GM18507 (cell line): ENCODE data around the gene MAN1B1.
"Not testable (repeated sequence)": the region's sequence is repeated elsewhere in the genome, so short reads cannot be mapped to it uniquely, and the experiment has no call there.

Experiments
- DNase-seq: peaks from one replicate; pipeline ENCODE4 v3.0.0; 2011; ENCODE audit warnings: low read depth; ENCODE audit not compliant: insufficient read length; ENCODE audit errors: extremely low spot score
- FAIRE-seq: peaks from 2 replicates; lab custom pipeline; 2011; peaks lifted over from hg19 to GRCh38; lab: Jason Lieb, UNC

MAN1B1 gene

DNA sequence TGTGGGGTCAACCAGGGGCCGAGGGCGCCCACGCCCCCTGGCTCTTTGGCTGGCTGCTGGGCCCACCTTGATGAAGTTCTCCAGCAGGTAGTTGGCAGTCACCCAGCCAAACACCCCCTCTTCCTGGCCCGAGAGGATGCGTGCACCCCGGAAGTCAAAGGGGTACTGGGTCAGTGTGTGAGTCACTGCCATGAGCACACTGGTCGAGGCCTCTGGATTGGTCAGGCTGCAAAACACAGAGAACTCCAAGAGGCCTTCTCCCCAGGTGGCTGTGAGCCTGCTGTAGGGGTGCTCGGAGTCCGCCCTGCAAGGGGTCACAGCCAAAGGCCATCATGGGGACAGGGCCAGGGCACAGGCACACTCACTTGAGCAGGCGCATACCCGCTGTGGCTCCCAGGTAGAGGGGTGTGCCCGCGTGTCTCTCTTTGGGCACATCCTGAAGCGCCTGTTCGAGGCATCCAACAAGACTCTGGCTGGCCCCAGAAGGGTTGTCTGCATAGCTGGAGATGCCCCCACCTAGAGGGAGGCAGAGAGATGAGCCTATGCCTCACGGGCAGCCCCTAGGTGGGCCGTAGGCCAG is 35.5 kb upstream of the MAN1B1 start:
- FAIRE-seq = no peak
- no peak for DNase-seq

DNA sequence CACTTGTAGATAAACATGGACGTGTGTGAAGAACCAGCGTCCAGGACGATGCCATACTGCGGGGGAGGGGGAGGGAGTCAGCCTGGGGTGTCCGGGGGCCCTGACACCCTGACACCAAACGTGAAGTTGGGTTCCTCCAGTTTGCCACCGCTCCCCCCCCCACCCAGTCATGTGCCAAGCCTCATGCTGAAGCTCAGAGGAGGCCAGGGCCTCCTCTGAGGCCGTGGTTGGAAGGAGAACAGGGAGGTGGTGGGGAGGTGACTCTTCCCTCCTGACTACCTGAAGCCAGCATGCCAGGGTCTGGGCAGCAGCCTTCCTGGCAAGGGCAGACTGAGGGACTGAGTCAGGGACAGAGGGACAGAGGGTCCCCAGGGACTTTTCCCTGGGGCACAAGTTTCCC is 34.5 kb upstream of the MAN1B1 start:
- no peak for FAIRE-seq
- no peak for DNase-seq

DNA sequence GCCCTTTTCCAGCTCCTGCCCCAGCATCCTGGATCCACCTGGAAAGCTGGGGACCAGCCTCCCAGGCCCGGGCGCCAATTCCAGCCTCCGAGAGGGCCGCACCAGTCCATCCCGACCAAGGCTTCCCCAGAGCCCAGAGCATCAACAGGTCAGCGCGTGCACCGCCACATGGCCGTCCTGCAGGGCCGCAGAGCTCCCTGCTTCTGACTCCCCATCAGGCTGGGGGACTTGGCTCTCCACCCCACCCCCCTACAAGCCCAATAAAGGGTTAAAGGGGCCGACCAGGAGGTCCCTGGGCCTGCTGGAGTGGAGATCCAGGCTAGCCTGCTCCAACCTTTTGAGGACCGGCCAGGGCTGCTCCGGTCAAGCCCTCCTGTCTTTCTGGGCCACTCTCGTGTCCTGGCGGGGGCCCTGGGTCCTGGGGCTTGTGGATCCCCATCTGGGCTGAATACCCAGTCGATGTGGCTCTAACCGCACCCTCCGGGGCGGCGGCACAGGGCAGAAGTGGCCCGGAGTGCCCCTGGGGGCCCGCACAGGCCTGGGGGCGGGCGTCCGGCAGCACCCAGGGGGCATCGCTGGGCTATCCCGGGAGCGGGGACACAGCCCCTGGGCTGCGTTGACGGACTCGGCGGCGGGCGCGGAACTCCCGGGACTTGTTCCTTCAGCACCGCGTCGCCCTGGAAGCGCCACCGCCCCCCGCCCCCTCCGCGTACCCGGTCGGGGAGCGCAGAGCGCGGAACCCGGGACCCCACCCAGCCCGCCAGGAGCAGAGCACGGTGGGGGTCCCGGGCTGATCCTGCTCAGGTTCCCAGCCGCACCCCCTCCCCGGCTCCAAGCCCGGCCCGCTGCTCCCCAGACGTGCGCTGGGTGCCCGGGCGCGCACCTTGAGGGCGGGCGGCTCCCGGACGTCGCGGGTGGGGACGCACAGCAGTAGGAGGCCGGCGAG is 33.5 kb upstream of the MAN1B1 start:
- DNase-seq (no peak), FAIRE-seq (no peak)

DNA sequence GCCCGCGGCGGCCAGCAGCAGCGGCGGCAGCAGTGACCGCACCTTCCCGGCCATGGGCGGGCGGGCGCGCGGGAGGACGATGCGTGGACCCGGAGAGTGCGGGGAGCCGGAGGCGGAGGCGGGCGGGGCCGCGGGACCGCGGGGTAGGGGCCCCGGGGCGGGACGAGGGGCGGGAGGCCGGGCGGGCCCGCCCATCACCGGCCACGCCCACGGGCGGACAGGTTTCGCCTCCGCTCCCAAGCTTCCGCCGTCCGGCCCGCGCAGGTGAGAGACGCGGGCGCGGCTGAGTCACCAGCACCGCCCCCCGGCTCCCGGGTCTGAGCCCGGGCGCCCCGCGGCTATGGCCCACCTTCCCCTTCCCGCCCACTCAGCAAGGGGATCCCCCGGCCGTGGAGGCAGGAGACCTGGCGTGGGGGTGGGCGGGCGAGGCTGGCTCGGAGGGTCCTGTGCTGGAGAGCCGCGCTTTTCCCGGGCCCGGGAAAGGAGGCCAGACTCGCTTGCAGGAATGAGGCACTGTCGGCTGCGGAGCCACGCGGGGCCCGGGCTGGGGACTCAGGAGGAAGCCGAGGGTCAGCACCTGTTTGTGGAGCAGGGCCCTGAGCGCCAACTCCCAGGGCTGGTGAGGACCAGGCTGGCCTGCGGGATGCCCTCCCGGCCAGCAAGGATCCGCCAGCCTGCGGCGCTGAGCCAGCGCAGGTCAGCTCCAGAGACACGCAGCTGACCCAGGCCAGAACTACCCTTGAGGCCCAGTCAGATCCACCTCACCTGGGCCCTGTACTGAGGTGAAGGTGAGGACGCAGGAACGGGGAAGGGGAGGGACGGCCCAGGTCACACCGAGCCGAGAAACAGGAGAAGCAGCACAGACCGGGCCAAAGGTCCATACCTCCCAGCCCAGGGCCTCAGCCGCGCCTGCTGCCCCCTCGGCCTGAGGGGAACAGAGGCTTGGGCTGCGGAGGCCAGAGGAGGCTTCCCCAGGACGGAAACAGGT is 32.5 kb upstream of the MAN1B1 start, which contains the start of gene ENTPD2:
ENTPD2 (minus strand) TSS at position 118 of the 988 bp plus-strand sequence; CDS start at position 54, 64 bp downstream.
- DNase-seq (no peak), FAIRE-seq (no peak)

DNA sequence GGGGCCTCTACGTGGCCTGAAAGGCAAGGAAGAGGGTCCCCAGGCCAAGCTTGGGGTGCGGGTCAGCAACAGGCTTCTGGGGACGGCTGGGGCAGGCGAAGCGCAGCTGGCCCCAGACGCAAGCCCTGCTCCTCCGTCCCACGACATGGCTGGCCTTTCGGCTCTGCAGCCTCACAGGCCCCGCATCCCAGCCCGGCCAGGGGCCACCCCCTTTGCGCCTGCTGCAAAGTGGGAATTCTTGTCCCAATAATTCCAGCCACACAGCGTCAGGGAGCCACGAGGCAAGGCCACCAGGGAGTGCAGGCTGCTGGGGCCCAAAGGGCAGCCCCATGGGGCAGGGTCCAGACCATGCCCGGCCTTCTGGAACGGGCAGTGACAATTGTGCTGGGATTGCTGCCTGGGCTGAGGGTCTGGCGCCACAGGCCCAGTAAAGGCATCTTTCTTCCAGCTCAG is 31.8 kb upstream of the MAN1B1 start:
- FAIRE-seq = no peak
- no peak for DNase-seq

DNA sequence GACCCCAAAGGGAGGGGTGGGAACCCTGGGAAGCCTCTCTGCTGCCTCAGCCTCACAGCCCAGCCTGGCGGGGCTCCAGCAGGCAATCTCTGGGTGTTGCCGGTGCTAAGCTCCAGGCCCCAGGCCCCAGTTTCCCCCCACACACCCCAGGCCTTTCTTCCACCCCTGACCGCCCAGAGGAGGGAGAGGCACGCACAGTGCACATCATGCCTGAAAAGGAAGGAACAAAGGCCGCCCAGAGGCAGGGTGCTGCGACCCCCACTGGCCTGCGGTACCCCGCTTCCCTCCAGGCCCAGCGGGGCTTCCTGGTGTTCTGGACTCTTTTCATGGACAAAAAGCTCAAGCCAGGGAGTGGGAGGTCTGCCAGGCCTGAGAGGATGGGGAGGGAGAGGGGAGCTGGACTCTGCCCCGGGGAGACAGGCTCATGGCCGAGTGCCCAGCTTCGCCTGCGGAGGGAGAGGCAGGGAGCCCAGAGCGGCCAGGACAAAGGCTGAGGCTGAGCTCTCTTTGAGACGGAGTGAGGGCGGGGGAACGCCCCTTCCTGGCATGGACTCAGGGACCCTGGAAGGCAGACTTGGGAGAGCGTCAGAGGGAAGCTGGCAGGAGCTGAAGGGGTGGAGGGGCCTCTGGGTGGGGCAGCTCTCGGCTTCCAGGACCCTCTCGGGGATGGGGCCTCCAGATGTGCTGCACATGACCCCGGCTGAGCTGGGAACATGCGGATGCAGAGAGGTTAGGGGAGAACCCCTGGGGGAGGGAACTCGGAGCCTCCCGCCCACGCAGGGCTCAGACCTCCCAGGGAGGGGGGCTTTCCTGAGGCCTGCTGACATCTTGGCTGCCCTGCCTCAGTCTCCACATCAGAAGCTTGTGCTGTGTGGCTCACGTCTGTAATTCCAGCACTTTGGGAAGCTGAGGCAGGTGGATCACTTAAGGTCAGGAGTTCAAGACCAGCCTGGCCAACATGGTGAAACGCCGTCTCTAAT is 31.1 kb upstream of the MAN1B1 start:
- FAIRE-seq (no peak), DNase-seq (no peak)

DNA sequence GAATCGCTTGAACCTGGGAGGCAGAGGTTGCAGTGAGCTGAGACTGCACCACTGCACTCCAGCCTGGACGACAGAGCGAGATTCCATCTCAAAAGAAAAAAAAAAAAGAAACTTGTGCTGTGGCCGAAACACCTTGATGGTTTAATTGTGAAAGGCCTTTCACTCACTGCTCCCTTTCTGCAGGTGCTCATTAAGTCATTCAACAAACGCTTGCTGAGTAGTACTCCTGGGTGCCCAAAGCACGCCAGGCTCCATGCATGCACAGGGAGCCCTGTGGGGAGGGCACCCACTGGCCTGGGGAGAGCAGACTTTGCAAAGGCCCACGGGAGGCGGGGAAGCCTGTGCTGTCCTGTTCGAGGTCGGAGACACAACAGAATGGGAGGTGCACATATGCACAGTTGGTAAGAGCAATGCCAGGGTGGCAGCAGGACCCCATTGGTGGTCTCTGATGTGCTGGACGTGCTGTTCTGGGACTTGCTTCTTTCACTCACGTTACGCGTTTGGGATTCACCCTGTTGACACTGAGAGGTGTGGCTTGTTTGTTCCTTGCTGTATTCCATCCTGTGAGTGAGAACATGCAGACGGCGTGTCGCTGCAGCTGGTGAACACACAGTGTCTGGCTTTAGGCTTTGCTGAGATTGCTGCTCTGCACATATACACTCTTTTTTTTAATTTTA is 29.9 kb upstream of the MAN1B1 start:
- no peak for DNase-seq
- FAIRE-seq = no peak

DNA sequence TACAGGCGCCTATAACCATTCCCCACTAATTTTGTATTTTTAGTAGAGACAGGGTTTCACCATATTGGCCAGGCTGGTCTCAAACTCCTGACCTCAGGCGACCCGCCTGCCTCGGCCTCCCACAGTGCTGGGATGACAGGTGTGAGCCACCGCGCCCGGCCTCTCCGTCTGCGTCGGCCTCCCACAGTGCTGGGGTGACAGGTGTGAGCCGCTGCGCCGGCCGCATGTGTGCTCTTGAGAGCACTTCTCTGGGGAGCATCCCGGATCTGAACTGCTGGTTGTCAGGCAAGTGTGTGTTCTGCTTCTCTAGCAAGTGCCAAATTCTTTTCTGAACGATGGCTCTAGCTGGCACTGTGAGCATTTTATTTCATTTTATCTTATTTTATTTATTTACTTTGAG is 29.2 kb upstream of the MAN1B1 start:
- DNase-seq = no peak
- no peak for FAIRE-seq

DNA sequence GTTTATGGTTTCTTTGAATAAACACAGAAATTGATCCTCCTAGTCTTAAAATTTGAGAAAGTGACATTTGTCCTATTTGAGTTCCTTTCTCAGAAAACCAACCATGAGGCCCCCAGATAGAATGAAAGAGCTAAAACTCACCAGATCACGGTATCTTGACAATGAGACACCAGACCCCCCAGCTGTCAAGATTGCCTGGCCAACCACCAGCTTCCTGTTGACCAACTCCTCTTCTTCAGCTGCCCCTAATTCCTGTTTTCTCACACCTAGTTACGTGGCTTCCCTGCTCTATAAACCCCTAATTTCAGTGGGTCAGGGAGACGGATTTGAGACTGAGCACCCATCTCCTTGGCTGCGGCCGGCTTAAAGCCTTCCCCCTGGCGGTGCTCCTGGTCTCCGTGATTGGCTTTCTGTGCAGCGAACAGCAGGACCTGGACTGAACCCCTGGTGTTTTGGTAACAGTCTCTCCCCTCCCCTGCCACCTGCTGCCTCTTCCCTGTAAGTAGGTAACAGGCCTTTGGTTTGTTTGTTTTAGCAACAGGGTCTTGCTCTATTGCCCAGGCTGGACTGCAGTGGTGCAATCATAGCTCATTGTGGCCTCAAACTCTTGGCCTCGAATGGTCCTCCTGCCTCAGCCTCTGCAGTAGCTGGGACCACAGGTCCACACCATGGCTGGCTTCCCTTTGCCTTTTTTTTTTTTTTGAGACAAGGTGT is 28.1 kb upstream of the MAN1B1 start:
- FAIRE-seq = no peak
- no peak for DNase-seq

DNA sequence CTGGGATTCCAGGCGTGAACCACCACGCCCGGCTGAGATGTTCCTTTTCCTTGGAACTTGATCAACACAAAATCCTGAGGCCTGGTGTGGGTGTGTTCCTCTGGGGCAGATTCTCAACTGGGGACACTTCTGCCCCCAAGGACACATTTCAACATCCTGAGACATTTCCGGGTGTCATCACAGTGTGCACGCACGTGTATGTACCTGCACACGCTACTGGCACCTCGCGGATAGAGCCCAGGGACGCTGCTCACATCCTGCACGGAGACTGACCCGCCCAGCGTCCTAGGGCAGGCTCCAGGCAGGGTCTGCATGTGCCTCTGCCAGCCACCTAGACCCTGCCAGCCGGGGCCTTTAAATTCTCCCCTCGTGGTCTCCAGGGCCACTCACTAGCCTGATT is 24.4 kb upstream of the MAN1B1 start:
- DNase-seq (no peak), FAIRE-seq (no peak)

DNA sequence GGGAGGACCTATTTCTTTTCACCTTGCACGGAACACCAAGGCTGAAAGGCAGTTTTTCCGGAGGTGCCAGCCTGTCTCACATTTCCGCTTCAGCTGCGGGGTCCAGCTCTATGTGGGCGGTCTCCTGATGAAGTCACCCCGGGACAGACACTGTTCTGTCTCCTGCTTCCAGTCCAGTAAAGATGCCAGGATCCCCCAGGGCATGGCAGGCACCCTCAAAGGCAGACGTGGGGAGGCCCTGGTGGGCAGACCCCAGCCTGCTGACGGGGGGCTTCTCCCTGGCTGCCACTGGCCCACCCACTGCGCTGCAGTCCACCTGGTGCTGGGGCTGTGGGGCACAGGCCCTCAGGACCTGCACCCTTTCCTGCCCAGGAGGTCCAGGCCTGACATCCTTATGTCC is 24.0 kb upstream of the MAN1B1 start:
- FAIRE-seq = not testable (repeated sequence)

DNA sequence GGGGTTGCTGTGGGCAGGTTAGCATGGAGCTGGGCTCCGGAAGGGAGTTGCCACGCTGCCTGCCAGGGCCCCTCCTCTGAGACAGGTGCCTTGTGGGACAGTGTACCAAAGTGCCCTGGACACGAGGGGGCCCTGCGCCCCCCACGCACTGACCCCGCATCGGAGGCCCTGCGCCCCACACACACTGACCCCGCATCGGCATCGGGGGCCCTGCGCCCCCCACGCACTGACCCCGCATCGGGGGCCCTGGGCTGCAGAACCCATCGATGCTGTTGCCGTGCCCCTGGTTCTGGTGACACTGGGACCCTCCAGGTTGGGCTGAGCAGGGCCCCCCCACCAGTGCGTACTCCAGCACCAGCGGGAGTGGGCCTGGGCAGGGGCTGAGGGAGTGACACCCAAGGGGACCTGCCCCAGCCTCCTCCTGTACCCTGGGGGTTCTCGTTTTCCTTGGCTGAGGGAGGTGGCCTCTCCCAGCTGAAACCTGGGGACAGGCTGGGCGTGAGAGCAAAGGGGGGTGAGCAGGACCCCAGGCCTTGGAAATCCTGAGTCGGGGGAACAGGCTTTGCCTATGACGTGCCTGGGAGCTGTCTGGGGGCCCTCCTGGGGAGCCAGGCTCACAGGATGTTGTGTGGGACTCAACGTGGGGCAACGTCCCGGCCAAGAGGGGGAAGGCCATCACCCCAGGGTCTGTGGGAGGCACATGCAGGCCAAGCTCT is 23.3 kb upstream of the MAN1B1 start:
- no peak for DNase-seq
- FAIRE-seq = no peak

More for the DNA sequence above, 24.0 kb upstream of the MAN1B1 start:
- not testable (repeated sequence) for DNase-seq

DNA sequence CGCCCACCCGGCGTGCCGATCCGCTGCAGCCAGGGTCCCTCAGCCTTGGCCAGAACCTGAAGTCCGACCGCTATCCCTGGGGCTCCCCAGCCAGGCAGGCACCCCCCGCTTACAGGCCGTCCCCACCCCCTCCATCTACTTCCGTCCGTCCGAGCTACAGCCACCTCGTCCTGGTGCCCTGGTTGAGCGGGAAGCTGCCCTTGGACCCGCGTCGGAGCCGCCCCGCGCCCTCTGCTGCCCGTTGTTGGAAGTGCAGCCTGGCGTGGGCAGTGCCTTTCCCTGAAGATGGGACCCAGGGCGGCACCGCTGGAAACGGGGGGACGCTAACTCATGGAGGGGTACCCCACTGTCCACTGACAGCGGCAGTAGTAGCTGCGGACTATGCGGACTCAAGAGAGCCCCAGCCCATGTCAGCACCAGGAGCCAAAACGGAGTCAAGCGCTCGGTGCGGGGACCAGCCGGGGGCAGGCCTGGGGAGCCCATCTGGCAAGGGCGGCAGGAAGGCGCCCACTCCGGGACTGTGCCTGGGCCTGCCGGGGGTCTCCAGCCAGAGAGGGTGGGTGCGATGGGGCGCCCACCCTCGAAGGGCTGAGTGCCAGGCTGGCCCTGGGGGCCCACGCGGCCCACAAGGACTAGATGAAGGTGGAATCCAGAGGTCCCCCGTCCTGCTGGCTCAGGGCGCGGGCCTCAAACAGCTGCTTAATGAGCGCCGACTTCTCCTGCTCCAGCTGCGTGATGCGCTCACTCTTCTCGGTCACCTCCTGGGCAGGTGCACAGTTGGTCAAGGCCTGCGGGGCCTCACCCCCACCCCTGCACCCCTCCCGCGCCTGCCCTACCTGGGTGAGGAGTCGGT is 22.5 kb upstream of the MAN1B1 start:
- FAIRE-seq = peak; percentile 70
- DNase-seq = no peak

DNA sequence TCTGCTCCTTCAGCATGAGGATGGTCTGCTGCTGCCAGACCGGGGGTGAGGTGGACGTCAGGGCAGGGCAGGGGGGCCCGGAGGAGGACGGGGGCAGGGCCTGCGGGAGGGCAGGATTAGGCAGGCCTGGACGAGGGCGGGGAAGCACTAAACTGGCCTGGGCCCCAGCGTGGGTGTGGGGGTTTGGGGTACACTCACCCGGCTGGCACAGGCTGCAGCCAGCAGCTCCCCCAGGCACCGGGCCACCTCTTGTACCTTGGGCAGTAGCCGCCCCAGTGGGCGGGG is 22.0 kb upstream of the MAN1B1 start:
- no peak for DNase-seq

DNA sequence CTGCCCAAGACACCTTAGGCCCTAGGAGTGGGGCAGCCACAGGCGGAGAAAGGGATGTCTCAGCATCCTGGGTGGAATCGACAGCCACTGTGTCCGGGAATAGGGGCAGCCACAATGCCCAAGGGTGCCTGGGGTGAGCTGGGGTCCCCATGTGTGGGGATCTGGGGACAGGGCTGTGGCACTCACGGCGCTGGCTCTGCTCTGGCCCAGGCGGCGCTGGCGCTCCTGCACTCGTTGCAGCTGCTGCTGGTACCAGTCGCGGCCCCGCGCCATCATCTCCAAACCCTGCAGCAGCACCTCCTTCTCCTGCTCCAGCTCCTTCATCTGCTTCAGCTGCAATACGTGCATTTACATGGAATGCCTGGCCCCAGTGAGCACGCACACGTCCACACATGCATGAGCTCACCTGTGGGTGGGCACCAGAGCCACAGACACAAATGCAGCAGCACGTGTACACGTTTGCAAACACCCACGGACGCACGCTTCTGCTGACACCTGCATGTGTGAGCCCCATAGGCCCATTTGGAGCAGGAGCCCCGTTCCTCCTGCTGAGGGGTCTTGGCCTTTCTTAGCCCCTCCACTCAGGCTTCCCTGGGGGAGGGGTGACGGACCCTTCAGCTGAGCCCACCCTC is 21.3 kb upstream of the MAN1B1 start:
- FAIRE-seq (no peak), DNase-seq (no peak)

More for the DNA sequence above, 22.0 kb upstream of the MAN1B1 start:
- no peak for FAIRE-seq
